T-helper 9 cell (primary cell): Measurements from ENCODE around the gene USP40.

Source experiments
- DNase-seq: peaks from one replicate; pipeline ENCODE4 v3.0.0-alpha.2; 2020

The USP40 gene

DNA sequence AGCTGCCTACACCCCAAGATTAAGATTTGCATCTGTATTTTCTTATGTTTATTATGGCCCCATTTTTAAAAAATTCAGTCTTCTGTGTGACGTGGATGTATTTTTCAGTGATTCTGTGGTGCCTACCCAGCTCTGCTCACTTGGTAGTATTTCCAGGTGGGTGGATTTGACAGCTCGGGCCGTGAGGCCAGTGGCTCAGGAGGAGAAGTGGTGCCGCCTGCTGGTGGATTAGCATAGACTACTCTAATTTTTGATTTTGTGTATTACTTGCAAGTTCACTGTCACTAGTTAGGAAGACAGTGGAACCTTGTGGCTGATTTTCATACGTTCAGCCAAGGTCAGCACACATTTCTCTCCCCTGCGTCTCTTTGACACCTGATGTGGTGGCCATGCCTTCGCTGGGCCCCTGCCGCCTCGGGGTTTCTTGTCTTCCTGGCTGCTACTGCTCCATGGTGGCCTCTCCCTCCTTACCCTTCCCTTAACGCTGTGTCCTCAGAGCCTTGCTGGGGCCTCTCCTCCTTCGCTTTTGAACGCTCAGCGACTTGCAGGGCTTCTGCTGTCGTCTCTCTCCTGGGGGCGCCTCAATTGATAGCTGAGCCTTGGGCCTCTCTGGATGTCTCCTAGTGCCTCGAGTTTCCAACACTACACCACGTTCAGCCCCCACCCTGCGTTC, 122.9 kb downstream of the USP40 start:
- DNase-seq: peak; percentile 78

DNA sequence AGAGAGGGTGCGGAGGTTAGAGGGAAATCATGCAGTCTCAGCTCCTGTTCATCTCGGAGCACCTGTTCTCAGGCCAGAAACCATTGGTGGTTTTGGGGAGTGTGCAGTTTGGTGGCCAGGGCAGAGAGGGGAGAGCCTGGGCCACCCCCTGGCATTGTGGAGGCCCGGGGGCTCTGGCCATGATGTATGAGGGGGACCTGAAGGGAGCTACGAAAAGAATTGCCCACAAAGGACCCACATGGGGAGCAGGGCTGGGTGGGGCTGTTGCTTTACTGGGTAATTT, 124.6 kb downstream of the USP40 start:
- DNase-seq: no peak

DNA sequence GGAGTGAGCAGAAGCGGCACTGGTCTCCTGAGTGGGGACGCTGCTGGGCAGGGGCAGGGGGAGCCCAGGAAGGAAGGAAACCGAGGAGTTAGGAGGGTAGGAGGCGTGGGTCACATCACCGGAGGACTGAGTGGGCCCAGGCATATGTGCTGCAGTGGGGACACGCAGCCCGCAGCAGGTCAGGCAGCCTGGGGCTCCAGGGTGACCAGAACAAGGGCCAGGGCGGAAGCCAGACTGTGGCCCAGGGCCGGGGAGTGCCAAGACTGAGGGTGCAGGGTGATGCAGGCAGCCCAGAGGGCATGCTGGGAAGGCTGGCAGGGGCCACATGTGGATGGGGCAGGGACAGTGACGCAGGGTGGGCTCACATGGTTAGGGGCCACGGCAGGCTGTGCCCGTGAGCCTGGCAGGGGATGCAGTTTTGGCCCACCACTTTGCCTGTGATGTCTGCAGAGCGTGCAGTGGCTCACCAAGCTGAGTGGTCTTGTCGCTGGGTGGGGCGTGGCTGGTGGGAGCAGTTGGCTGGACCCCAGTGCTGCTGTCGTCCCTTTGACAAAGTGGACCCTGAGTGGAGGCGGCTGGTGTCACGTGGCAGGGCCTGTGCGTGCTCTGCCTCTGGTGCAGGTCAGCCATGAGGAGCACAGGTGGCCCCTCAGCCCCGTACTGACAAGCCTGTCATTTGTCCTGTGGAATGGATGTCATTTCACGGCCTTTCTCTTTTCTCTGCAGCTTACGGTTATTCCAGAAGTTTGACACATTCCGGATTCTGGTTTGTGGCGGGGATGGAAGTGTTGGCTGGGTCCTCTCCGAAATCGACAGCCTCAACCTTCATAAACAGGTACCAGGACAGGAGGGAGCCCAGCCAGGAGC, 125.2 kb downstream of the USP40 start:
- no peak for DNase-seq

DNA sequence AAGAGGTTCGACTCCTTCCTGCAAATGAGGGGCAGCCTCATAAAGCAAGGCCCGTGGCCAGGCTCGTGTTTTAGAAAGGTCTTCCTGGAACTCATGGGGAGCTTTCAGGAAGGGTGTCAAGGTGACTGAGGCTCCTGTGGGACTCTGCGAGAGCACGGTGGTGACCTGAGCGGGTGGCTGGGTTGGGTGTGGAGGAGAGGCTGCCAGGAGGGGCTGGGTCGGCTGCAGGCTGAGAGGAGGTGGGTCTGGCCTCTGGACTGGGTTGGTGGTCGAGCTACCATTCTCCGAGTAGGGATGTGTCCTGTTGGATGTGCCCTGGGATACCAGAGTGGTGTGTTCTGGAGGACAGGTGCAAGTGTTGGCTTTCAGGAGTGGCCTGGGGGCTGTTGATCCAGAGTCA, 125.9 kb downstream of the USP40 start:
- DNase-seq: no peak

DNA sequence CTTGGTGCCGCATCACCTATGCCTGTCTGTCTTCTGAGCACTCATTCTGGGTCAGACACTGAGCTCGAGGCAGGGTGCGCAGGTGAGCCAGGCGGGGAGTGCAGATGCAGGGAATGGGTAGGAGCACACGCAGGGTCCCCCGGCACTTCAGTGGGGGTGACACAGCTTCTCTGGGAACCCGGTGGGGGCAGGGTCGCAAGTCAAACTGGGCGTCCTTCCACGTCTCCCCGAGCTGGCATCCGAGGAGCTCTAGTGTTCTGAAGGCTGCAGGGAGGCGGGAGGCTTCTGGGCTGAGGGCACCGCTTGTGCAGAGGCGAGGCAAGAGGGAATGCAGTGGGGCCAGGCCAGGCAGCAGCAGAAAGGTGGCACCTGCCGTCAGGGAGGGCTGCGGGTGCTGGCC, 126.3 kb downstream of the USP40 start:
- DNase-seq: no peak

DNA sequence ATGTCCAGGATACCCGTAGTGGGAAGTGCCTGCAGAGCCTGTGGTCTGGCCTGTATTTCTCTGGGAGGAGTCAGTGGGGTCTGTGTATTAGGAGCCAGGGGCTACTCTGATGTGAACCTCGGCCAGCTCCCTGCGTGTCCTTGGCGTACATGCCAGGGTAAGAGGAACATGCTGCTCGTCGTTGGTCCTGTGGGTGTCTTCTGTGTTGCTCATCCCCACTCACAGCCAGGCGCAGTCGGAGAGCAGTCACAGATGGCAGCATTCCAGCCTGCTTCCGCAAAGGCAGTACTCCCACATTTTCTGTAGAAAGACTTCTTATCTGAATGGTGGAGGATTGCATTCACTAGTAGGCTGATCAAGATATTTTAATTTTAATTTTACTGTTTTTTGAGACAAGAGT, 127.4 kb downstream of the USP40 start:
- no peak for DNase-seq

DNA sequence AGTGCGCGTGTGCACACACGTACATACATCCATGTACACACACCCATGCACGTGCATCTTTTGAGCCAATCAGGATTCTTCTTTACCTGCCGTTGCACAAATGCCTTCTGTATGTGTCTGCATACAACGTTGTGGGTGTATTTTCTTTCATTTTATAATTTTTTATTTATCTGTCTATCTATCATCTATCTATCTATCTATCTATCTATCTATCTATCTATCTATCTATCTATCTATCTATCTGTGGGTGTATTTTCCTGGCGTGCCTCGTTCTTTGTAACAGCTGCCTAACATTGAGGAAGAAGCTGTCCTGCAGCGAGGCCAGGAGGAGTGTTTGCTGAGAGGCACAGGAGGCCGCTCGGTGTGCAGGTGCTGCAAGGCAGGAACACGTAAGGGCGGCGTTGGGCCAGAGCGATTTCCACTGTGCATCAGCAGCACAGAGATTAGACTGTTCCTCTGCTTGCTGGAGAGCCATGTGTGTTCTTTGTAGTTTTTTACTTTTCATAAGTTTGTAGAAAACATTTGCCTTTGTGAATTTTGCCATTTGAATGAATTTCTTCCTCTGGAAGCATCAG, 127.9 kb downstream of the USP40 start:
- DNase-seq: no peak

DNA sequence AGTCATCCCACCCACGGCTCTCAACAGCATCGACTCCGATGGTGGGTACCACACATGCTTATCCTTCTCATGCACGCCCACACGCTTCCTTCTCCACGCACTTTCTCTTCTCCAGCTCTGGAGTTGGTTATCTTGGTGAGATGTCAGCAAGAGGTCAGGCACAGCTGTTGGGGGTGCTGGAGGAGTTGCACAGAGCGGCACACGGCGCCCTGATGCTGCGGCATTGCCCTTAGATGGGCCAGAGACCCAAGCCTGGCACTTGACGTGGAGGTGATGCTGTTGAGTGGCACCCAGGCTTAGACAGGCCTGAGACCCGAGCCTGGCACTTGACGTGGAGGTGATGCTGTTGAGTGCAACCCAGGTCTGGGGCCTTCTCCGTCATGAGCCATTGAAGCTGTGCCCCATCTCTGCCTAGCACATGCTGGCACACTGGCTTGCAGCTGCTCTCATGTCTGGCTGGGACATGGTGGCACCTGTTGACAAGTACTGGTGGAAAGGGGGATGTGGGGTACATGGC, 129.1 kb downstream of the USP40 start:
- no peak for DNase-seq

DNA sequence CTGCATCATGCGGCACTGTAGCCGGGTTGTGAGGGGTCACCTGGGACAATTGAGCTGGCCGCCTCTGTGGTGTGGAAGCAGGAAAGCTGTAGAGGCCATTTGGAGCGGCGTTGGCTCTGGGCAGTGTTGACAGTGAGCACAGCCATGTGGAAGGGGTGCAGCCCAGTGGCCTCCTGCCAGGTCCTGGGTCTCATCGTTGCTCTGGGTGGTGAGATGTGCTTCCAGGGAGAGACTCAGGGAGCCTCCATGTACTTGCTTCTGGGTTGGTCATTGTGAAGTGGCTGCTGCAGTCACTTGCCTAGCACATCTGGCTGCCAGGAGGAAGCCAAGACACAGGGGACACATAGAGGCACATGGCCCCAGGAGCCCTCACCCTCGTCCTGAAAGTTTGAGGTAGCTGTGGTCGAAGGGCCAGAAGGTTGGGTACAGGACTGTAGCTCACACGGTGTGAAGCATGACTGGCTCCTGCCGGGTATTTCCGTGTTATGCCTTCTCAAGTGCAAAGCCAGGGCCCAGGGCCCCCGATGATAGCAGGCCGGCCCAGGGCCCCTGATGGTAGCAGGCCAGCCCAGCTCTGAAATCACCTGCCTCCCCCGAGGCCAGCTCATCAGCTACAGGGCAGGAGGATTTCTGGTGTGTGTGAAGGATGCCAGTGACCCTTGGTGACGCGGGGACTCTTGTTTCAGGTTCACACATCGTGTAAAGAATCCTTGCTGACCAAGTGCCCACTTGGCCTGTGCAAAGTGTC, 129.7 kb downstream of the USP40 start:
- DNase-seq: no peak

DNA sequence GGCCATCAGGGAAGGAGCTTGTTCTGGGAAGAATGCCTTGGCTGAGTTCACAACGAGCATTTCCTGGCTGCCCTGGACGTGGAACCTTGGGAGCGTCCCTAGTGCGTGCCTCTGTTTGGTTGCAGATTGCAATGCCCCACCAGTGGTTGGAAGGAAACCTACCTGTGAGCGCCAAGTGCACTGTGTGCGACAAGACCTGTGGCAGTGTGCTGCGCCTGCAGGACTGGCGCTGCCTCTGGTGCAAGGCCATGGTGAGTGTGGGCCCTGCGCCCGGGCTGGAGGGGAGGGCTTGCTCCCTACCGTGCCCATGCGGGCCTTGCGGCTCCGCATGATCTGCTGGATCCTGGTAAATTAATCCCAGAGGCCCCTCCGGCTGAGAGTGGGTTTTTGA, 130.4 kb downstream of the USP40 start:
- DNase-seq: no peak

DNA sequence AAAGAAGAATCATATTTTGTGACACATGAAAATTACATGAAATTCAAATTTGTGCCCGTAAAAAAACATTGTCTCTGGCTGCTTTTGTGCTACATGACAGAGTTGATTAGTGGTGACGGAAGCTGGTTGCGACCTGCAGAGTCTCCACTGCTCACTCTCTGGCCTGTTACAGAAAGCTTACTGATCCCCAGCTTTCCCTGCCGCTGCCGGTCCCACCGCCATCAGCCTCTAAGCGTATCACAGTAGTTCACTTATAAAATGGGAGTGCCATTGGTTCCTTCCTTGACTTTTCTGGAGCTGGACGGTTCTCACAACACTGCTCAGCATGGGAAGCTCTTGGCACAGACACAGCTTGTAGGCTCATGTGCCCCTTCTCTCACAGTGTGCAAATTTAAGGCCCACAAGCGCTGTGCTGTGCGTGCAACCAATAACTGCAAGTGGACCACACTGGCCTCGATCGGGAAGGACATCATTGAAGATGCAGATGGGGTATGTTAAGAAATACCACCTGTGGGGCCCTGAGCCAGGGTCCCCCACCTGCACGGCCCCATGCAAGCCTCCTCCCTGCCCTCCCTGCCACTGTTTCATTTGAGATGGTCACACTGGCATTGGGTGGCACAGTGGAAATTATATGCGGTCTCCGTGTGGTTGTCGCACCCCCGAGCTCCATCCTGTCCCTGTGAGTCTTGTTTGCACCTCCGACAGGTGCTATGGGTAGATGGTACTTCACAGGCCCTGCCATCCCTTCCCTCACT, 131.0 kb downstream of the USP40 start:
- no peak for DNase-seq

DNA sequence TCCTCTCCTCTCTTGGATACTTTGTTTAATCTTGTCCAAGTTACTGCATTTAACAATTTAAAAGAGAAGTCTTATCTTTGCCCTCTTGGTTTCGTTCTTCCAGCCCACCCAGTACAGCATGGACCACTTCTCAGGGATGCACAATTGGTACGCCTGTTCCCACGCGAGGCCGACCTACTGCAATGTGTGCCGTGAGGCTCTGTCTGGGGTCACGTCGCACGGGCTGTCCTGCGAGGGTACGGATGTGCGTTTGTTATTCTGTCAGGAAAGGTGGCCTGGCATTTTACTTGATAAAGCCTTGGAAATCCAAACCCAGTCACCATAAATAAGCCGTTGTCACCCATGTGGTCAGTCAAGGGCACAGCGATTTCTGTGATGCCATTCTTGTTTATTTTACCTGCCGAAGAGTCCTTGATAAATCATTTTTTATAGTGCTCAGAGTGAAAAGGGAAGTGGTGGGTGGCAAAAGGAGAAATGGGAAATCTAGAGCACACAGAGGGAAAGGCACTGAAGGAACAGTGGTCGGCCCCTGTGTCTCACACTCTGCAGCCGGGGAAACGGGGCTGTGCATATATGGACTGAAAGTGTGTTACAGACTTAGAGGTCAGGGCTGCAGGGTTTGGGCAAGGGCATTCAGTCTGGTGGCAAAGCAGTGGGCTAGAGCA, 131.8 kb downstream of the USP40 start:
- no peak for DNase-seq

DNA sequence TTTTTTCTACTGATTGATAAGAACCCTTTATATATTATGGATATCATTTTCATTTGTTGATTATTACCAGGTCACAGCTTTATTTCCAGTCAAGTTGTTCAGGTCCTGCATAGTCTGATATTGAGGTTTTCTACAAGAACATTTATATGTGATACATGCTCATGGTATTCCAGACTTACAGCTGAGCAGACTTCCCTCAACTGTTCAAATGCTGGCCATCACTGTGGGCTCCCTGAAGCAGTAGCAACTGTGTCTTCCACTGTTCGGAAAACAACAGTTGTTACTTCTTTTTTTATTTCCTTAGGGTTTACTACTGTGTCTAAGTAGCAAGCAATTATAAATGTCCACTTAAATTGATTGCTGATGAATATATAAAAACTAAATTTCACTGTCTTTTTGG, 132.8 kb downstream of the USP40 start:
- no peak for DNase-seq

DNA sequence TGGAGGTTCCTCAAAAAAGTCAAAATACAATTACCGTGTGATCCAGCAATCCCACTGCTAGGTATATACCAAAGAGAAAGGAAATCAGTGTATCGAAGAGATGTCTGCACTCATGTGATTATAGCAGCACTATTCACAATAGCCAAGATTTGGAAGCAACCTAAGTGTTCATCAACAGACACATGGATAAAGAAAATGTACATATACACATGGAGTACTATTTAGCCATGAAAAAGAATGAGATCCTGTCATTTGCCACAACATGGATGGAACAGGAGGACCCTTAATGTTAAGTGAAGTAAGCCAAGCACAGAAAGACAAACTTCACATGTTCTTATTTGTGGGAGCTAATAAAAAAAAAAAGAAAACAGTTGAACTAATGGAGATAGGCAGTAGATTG, 133.6 kb downstream of the USP40 start:
- DNase-seq: no peak

DNA sequence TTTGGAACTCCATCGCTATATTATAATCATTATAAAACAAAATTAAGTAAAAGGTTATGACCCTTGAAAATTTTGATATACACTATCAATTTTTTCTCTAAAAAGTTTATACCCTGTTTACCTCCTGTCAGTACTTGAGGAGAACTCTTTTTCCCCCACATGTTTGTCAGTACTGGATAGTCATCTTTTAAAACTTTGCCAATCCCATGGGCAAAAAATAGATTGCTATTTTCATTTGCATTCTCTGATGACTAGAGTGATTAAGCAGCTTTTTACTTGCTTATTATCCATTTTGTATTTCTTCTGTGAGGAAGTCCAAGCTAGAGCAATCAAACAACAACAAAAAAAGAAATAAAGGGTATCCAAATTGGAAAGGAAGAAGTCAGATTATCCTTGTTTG, 135.9 kb downstream of the USP40 start:
- DNase-seq: no peak

DNA sequence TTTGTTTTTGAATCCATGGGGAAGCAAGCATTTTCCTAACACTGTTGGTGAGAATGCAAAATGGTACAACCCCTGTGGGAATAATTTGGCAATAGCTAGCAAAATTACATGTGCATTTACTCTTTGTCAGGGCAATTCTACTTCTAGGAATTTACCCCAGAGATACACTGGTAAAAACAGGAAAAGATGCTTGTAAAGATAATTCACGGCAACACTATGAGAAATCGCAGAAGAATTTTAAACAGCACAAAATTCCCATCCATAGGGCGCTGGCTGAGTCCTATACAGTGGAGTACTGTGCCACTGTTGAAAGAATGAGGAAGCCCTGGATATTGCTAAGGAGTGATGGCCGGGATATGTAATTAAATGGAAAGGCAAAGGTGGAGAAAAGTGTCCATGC, 136.5 kb downstream of the USP40 start:
- no peak for DNase-seq

DNA sequence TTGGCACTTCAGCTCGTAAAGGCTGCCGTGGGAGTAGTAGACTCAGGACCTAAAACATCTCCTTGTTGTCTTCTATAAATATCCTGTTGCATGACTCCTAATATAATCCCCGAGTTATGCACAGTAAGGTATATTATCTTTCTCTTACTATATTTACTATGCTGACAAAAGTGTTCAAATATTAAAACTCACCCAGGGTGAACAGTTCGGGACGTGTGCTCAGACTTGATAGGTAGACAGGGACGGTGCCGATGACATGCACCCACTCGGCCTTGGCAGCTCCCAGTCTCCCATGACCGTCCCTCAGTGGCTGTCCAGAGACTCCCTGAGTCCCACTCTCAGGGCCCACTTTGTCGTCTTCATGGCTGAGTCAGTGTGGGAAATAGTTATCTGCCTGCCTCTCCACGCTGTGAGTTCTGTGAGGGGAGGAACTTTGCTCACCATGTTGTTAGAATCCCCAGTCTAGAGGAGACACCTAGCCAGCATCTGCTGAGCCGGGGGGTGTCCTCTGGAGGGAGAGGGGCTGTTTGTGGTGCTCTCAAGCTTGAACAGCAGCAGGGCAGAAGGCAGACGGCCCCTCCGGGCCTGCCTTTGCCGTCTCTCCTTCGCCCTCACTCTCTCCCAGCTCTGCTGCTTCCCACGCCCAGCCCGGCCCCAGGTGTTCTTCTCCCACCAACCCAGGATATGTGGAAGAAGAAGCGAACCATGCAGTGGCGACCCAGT, 137.2 kb downstream of the USP40 start:
- no peak for DNase-seq

DNA sequence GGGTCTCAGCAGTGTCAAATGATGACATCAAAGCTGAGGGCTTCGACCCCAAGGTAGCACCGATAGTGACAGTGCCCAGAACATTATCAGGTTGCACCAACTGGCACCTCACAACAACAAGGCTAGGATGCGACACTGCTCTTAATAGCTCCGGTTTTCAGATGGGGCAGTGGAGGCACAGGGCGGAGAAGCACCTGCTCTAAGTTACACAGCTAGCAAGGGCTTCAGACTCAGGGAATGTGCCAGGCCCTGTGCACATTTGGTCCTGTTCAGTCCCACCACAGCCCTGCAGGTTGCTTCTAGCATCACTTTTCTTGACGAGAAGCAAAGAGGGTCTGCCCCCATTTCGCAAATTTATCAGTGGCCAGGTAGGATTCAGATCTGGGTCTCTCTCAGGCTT, 138.1 kb downstream of the USP40 start:
- no peak for DNase-seq

DNA sequence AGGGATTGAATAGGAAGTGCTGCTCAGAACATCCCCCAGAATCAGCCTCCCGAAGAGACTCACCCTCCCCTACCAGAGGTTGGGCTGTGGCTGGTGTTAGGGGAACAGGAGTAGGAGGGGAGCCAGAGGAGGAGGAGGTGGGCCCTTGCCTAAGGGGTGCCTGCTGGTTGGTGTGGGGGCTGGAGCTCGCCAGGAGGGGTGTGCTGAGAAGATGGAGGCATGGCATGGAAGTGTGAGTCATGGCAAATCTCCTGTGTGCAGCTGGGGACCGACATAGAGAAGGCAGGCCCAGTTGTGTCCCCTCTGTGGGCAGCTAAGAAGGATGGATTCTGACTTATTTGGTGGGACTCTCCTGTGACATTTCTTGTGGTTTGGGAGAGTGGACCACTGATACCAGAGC, 138.6 kb downstream of the USP40 start:
- DNase-seq: no peak

DNA sequence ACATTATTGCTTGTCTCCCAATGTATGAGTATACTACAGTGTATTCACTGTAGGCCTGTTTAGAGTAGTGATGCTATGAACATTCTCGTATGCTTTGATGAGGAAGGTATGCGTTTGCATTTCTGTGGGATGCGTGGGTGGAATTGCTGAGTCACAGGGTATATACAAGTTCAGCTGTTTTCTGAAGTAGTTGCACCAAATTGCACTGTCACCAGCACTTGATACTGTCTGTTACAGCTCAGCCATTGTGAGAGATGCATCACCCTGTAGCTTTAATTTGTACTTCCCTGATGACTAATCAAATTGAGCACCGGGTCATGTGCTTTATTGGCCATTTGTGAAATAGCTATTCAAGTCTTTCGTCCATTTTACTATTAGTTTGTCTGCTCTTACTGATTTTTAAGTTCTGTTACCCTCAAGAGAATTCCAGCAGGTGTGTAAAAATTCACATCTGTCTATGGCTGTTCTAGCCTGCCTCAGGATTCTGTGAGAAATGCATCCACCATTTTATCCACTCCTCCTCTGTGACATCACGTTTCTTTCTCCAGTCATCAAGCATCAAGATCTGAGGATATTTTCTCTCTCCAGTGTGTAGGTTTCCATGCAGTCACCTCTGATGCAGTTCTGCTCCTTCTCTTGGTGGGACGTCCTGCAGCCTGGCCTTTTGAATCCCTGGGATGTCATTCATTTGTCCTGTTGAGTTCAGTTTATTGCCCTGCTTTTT, 139.8 kb downstream of the USP40 start:
- no peak for DNase-seq
